Neuronal stem cell (in vitro differentiated cells): Measurements from ENCODE around the gene AJUBA.
A peak's percentile ranks its signal among the peaks of the same experiment; 100 is the strongest.

Experiments
- DNase-seq: peaks from one replicate; pipeline ENCODE4 v3.0.0-alpha.2; 2013; ENCODE audit warnings: low spot score
- H2AFZ ChIP-seq: one replicate; pipeline ENCODE4 v1.6.1; 2013; ENCODE audit warnings: mild to moderate bottlenecking, low read length, inconsistent platforms
- H2AK5ac ChIP-seq: 2 replicates; pipeline ENCODE4 v1.6.1; 2013; ENCODE audit warnings: low read depth, mild to moderate bottlenecking, inconsistent platforms, low read length, moderate library complexity, mixed read lengths
- H2BK120ac ChIP-seq: 2 replicates; pipeline ENCODE4 v1.6.1; 2013; ENCODE audit warnings: low read depth, mild to moderate bottlenecking, inconsistent platforms, low read length, moderate library complexity, mixed read lengths
- H2BK12ac ChIP-seq: one replicate; pipeline ENCODE4 v1.6.1; 2013; ENCODE audit warnings: low read length, inconsistent platforms
- H2BK15ac ChIP-seq: 2 replicates; pipeline ENCODE4 v1.6.1; 2013; ENCODE audit warnings: mild to moderate bottlenecking, low read length, inconsistent platforms, mixed read lengths
- H2BK5ac ChIP-seq: one replicate; pipeline ENCODE4 v1.6.1; 2013; ENCODE audit warnings: inconsistent platforms, mild to moderate bottlenecking, low read length, moderate library complexity
- H3K14ac ChIP-seq: one replicate; pipeline ENCODE4 v1.6.1; 2013; ENCODE audit warnings: low read length, inconsistent platforms
- H3K18ac ChIP-seq: 2 replicates; pipeline ENCODE4 v1.6.1; 2013; ENCODE audit warnings: low read length, inconsistent platforms
- H3K23ac ChIP-seq: 2 replicates; pipeline ENCODE4 v1.6.1; 2013; ENCODE audit warnings: low read depth, mild to moderate bottlenecking, mixed read lengths, low read length, inconsistent platforms; ENCODE audit not compliant: poor library complexity
- H3K27ac ChIP-seq: replicated peaks from 3 replicates; pipeline ENCODE4 v1.5.1; 2013; ENCODE audit warnings: low read length, inconsistent platforms
- H3K27me3 ChIP-seq, 3 experiments: 2 replicates each; pipeline ENCODE4 v1.6.1; 2013; ENCODE audit warnings: low read length in 3 of 3, mild to moderate bottlenecking in 2 of 3, inconsistent platforms in 1 of 3, low read depth in 1 of 3, mixed read lengths in 1 of 3, moderate library complexity in 1 of 3; ENCODE audit not compliant: control insufficient read depth in 3 of 3, insufficient read depth in 3 of 3
- H3K36me3 ChIP-seq, 2 donors: replicated peaks in 1 of 2; 2 replicates each; pipeline ENCODE4 v1.6.1; 2013; ENCODE audit warnings: low read length in 2 of 2; ENCODE audit not compliant: control insufficient read depth in 2 of 2, insufficient read depth in 2 of 2
- H3K4ac ChIP-seq: 2 replicates; pipeline ENCODE4 v1.6.1; 2013; ENCODE audit warnings: inconsistent platforms, mild to moderate bottlenecking, low read length, moderate library complexity
- H3K4me1 ChIP-seq, 2 donors: 1 replicate in 1 of 2; 2 replicates in 1 of 2; pipeline ENCODE4 v1.6.1; 2013; ENCODE audit warnings: low read length in 2 of 2, low read depth in 1 of 2; ENCODE audit not compliant: control insufficient read depth in 2 of 2, insufficient read depth in 1 of 2
- H3K4me2 ChIP-seq: one replicate; pipeline ENCODE4 v1.6.1; 2013; ENCODE audit warnings: mild to moderate bottlenecking, low read length, inconsistent platforms; ENCODE audit not compliant: insufficient read depth, poor library complexity, severe bottlenecking
- H3K4me3 ChIP-seq, 2 donors: 2 replicates each; pipeline ENCODE4 v1.5.1; 2013; ENCODE audit warnings: low read length in 2 of 2, mild to moderate bottlenecking in 2 of 2, inconsistent platforms in 1 of 2, moderate library complexity in 1 of 2
- H3K79me1 ChIP-seq: one replicate; pipeline ENCODE4 v1.6.1; 2013; ENCODE audit warnings: low read depth, mild to moderate bottlenecking, inconsistent platforms, low read length, moderate library complexity
- H3K9ac ChIP-seq: one replicate; pipeline ENCODE4 v1.6.1; 2013; ENCODE audit warnings: mild to moderate bottlenecking, low read depth, low read length, inconsistent platforms; ENCODE audit not compliant: poor library complexity
- H3K9me3 ChIP-seq, 2 donors: replicated peaks in 1 of 2; 2 replicates each; pipeline versions ENCODE3 to v1.6.1; 2013; ENCODE audit warnings: low read length in 2 of 2, mild to moderate bottlenecking in 2 of 2, inconsistent platforms in 1 of 2, low read depth in 1 of 2, mixed read lengths in 1 of 2, moderate library complexity in 1 of 2; ENCODE audit not compliant: control insufficient read depth in 2 of 2, insufficient read depth in 1 of 2
- H4K8ac ChIP-seq: one replicate; pipeline ENCODE4 v1.6.1; 2013; ENCODE audit warnings: low read depth, mild to moderate bottlenecking, inconsistent platforms, low read length, moderate library complexity
- H4K91ac ChIP-seq: one replicate; pipeline ENCODE4 v1.6.1; 2013; ENCODE audit warnings: low read length, low read depth, mild to moderate bottlenecking, inconsistent platforms; ENCODE audit not compliant: poor library complexity
- WGBS, 2 donors: extraction: QIAGEN DNeasy Blood & Tissue Kit; methylation state at CpG; one replicate each; pipeline ENCODE4 v1.1.7; 2013; ENCODE audit warnings: missing lambda C conversion rate in 2 of 2, mixed read lengths in 1 of 2; ENCODE audit not compliant: insufficient read length in 2 of 2, insufficient replicate concordance in 1 of 2; ENCODE audit errors: extremely low coverage in 2 of 2; 5-methylcytosine and 5-hydroxymethylcytosine counted together

AJUBA gene

GRCh38 chr14:22995889-22996625 lies 13.7 kb upstream of the AJUBA start:
- H3K4me3 ChIP-seq: no peak overlapping the region
- H3K18ac ChIP-seq: peak overlapping the region; percentile 32
- no peak overlapping the region for H2BK5ac ChIP-seq
- no peak overlapping the region for H2AFZ ChIP-seq
- no peak overlapping the region for H3K4ac ChIP-seq
- H4K91ac ChIP-seq: no peak overlapping the region
- peak overlapping the region; percentile 37 for H3K23ac ChIP-seq
- no peaks in the 10 kb centered on the region for H3K9me3 ChIP-seq
- peaks cover 0 to 4% of the 10 kb centered on the region in 2 donors for H3K4me1 ChIP-seq
- no peak overlapping the region for H3K9ac ChIP-seq
- no peak overlapping the region for H3K27ac ChIP-seq
- H3K14ac ChIP-seq: no peak overlapping the region
- WGBS, 2 donors: no CpG with 5 or more reads among the region's 9 CpGs
- no peak overlapping the region for H2BK120ac ChIP-seq
- H3K4me2 ChIP-seq: no peak overlapping the region
- H3K27me3 ChIP-seq: no peaks in the 10 kb centered on the region
- H2AK5ac ChIP-seq: no peak overlapping the region
- DNase-seq: no peak
- no peak overlapping the region for H2BK15ac ChIP-seq
- no peaks in the 10 kb centered on the region for H3K79me1 ChIP-seq
- no peak overlapping the region for H4K8ac ChIP-seq
- no peak overlapping the region for H2BK12ac ChIP-seq
- H3K36me3 ChIP-seq: peaks cover 1 to 5% of the 10 kb centered on the region in 2 donors

DNA sequence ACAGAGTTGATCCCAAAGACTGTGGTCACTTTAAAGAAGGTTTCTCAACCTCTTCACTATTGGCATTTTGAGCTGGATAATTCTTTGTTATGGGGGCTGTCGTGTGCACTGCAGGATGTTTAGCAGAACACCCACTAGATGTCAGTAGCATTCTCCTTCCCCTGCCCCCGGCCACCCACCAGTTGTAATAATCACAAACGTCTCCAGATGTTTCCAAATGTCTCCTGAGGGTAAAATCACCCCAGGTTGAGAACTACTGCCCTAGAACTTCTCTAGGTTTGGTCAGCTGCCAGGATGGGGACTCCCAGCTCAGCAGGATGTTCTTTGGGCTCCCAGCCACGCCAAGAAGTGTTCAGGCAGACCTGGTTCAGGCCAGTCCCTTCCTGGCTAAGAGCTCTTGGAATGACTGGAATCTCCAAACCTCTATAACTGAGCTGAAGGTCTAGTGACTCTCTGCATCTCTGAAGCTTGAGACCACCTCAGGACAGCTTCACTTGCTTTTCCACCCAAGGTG lies 12.5 kb upstream of the AJUBA start:
- H2AK5ac ChIP-seq: no peak overlapping the region
- H3K27ac ChIP-seq: no peak overlapping the region
- H3K4ac ChIP-seq: no peak overlapping the region
- H3K4me3 ChIP-seq: no peak overlapping the region
- H2BK12ac ChIP-seq: no peak overlapping the region
- WGBS, 2 donors: no CpG with 5 or more reads among the region's 4 CpGs
- no peaks in the 10 kb centered on the region for H3K27me3 ChIP-seq
- no peaks in the 10 kb centered on the region for H3K9me3 ChIP-seq
- H4K91ac ChIP-seq: no peak overlapping the region
- no peak overlapping the region for H2BK15ac ChIP-seq
- H3K23ac ChIP-seq: no peak overlapping the region
- no peak overlapping the region for H3K14ac ChIP-seq
- no peak for DNase-seq
- H3K4me2 ChIP-seq: no peak overlapping the region
- H2BK120ac ChIP-seq: no peak overlapping the region
- H3K18ac ChIP-seq: peak overlapping the region; percentile 31
- H3K36me3 ChIP-seq: peaks cover 1 to 9% of the 10 kb centered on the region in 2 donors
- H3K79me1 ChIP-seq: no peaks in the 10 kb centered on the region
- H2BK5ac ChIP-seq: no peak overlapping the region
- H4K8ac ChIP-seq: no peak overlapping the region
- peaks cover 0 to 4% of the 10 kb centered on the region in 2 donors for H3K4me1 ChIP-seq
- peak overlapping the region; percentile 50 for H2AFZ ChIP-seq
- no peak overlapping the region for H3K9ac ChIP-seq

DNA sequence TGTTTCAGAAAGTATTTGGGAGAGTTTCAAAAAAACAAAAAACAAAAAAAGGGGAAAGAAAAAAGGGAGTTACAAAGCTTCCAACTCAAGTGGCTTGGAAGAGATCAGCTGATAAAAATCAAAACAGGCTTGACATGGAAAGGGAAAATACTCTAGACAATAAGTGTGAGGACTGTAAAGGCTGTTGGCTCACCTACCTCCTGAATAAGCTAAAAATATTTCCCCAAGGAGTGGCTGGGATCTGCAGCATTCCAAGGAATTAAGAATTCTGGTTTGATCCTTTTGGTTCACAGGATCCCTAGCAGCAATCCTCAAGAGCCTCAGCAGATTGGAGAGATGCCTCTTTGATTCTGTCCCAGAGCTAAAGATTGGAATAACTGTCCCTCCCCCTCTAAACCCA lies 11.2 kb upstream of the AJUBA start:
- Histone ChIP-seq H2AFZ (no peak overlapping the region), H3K4me3 (no peak overlapping the region), H4K8ac (no peak overlapping the region), H3K9ac (no peak overlapping the region), H3K9me3 (no peaks in the 10 kb centered on the region), H3K14ac (no peak overlapping the region), H2BK120ac (no peak overlapping the region), H3K18ac (no peak overlapping the region), H3K4me1 (peaks cover 0 to 4% of the 10 kb centered on the region in 2 donors), H3K27ac (no peak overlapping the region), H4K91ac (no peak overlapping the region), H2BK5ac (no peak overlapping the region), H2AK5ac (no peak overlapping the region), H3K79me1 (no peaks in the 10 kb centered on the region), H3K4me2 (no peak overlapping the region), H2BK15ac (no peak overlapping the region), H3K4ac (no peak overlapping the region), H3K36me3 (peaks cover 1 to 17% of the 10 kb centered on the region in 2 donors), H3K23ac (no peak overlapping the region), H3K27me3 (no peaks in the 10 kb centered on the region), H2BK12ac (no peak overlapping the region)
- no peak for DNase-seq

DNA sequence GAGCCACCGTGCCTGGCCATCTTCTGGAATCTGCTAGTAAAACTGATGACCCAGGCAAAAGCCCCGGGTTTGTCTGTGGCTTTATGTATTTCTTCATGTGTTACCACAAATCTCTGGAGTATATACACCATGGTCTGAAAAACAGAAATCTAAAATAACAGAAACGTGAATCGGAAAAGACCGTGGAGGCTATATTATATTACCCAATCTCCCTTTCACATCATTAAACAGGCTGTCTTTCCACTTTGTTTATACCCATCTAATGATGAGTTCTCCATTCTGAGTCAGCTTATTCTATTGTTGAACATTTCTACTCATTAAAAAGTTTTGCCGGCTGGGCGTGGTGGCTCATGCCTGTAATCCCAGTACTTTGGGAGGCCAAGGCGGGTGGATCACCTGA lies 9.5 kb upstream of the AJUBA start:
- WGBS, 2 donors: no CpG with 5 or more reads among the region's 8 CpGs
- Histone ChIP-seq H3K79me1 (no peaks in the 10 kb centered on the region), H4K91ac (no peak overlapping the region), H2BK120ac (no peak overlapping the region), H2AK5ac (no peak overlapping the region), H3K4ac (no peak overlapping the region), H2AFZ (no peak overlapping the region), H3K36me3 (peaks cover 1 to 27% of the 10 kb centered on the region in 2 donors), H3K27ac (no peak overlapping the region), H2BK5ac (no peak overlapping the region), H3K4me3 (no peak overlapping the region), H2BK12ac (no peak overlapping the region), H3K9ac (no peak overlapping the region), H4K8ac (no peak overlapping the region), H3K27me3 (no peaks in the 10 kb centered on the region), H3K4me1 (peaks cover 0 to 4% of the 10 kb centered on the region in 2 donors), H3K23ac (no peak overlapping the region), H2BK15ac (no peak overlapping the region), H3K4me2 (no peak overlapping the region), H3K14ac (no peak overlapping the region), H3K18ac (no peak overlapping the region), H3K9me3 (no peaks in the 10 kb centered on the region)
- no peak for DNase-seq
